Fibroblast of pulmonary artery (primary cell): Measurements from ENCODE around the gene SMURF2.

Experiments
- DNase-seq: peaks from one replicate; pipeline ENCODE4 v3.0.0-alpha.2; 2010; ENCODE audit warnings: low read depth
- H3K4me3 ChIP-seq: replicated peaks from 2 replicates; pipeline ENCODE4 v1.5.1; 2011; ENCODE audit warnings: low read depth, mild to moderate bottlenecking, control low read depth, low read length, moderate library complexity
- TF ChIP-seq, protein P1 (sequence below): IDR thresholded peaks from 2 replicates; pipeline ENCODE4 v1.5.1; 2011; ENCODE audit warnings: mild to moderate bottlenecking, control low read depth, low read length, inconsistent platforms; ENCODE audit errors: missing control alignments

The SMURF2 gene

GRCh38 chr17:64527914-64528313, 134.2 kb downstream of the SMURF2 start:
- TF ChIP-seq, protein P1, sequence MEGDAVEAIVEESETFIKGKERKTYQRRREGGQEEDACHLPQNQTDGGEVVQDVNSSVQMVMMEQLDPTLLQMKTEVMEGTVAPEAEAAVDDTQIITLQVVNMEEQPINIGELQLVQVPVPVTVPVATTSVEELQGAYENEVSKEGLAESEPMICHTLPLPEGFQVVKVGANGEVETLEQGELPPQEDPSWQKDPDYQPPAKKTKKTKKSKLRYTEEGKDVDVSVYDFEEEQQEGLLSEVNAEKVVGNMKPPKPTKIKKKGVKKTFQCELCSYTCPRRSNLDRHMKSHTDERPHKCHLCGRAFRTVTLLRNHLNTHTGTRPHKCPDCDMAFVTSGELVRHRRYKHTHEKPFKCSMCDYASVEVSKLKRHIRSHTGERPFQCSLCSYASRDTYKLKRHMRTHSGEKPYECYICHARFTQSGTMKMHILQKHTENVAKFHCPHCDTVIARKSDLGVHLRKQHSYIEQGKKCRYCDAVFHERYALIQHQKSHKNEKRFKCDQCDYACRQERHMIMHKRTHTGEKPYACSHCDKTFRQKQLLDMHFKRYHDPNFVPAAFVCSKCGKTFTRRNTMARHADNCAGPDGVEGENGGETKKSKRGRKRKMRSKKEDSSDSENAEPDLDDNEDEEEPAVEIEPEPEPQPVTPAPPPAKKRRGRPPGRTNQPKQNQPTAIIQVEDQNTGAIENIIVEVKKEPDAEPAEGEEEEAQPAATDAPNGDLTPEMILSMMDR: no peak
- no peak overlapping the region for H3K4me3 ChIP-seq

GRCh38 chr17:64520359-64520758, 141.7 kb downstream of the SMURF2 start:
- no peak for DNase-seq
- TF ChIP-seq, protein P1: no peak
- no peak overlapping the region for H3K4me3 ChIP-seq

More at GRCh38 chr17:64527914-64528313, 134.2 kb downstream of the SMURF2 start:
- no peak for DNase-seq

DNA sequence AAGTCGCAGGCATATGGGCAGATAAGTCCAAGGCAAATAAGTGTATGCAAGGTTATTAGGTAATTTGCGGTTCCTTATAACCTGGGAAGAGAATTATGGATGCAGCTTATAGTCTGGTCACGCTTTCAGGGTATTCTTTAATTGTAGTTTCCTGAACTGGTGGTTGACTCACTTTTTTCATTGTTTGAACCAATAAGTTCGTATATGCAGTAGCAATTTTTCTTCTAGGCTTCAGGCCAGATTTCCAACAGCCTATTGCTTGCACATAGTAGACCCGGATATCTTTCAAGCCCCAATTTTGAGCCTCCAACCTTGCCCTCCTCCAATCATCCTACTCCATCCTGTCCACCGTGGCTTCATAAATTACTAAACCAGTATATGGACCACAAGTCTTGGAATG, 142.5 kb downstream of the SMURF2 start:
- TF ChIP-seq, protein P1: no peak
- no peak for DNase-seq
- no peak overlapping the region for H3K4me3 ChIP-seq

- DNase-seq: no peak
- H3K4me3 ChIP-seq: no peak overlapping the region
- TF ChIP-seq, protein P1: no peak
Observed at GRCh38 chr17:64515829-64516228, 146.3 kb downstream of the SMURF2 start.

- no peak for DNase-seq
- no peak overlapping the region for H3K4me3 ChIP-seq
- TF ChIP-seq, protein P1: no peak
Observed at GRCh38 chr17:64515419-64515818, 146.7 kb downstream of the SMURF2 start.

DNA sequence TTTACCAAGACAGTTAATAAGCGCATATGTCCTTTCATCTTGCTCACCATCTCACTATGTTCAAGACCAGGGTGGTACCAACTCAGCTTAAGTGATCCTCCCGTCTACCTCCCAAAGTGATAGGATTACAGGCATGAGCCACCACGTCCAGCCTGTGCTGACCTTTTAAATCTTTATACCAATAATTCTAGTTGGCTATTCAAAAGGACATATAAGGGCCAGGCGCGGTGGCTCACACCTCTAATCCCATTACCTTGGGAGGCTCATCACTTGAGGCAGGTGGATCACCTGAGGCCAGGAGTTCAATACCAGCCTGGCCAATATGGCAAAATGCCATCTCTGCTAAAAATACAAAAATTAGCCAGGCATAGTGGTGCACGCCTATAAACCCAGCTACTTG, 152.9 kb downstream of the SMURF2 start:
- DNase-seq: no peak
- TF ChIP-seq, protein P1: no peak
- H3K4me3 ChIP-seq: no peak overlapping the region

- H3K4me3 ChIP-seq: peak overlapping the region; percentile 100
- TF ChIP-seq, protein P1: no peak
- DNase-seq: no peak
Observed at GRCh38 chr17:64508683-64509082, 153.4 kb downstream of the SMURF2 start.
